HL-60 (cell line): ENCODE measurements around the gene LDLRAD3.
"Not testable (repeated sequence)": the region's sequence is repeated elsewhere in the genome, so short reads cannot be mapped to it uniquely, and the experiment has no call there.

Experiments
- DNase-seq, 2 experiments: peaks; one replicate each; pipeline ENCODE4 v3.0.0-alpha.2; 2010 to 2020; ENCODE audit warnings: low read depth in 1 of 2, low spot score in 1 of 2
- H3K27ac ChIP-seq: fragments of 250-450 bp; sonication (Bioruptor Pico); replicated peaks from 2 replicates; pipeline ENCODE4 v1.5.1; 2020; ENCODE audit warnings: mild to moderate bottlenecking, moderate library complexity
- H3K27me3 ChIP-seq: fragments of 250-450 bp; sonication (Bioruptor Pico); 2 replicates; pipeline ENCODE4 v1.5.1; 2021; ENCODE audit warnings: mild to moderate bottlenecking, moderate library complexity; ENCODE audit not compliant: insufficient read depth, poor library complexity, severe bottlenecking
- H3K4me3 ChIP-seq: replicated peaks from 2 replicates; pipeline ENCODE4 v1.5.1; 2011; ENCODE audit warnings: mild to moderate bottlenecking, control low read depth, low read length; ENCODE audit not compliant: insufficient read depth
- GABPA ChIP-seq: IDR thresholded peaks from 2 replicates; pipeline ENCODE4 v1.6.1; 2012; ENCODE audit warnings: low read depth
- POLR2AphosphoS5 ChIP-seq: IDR thresholded peaks from 2 replicates; pipeline ENCODE4 v1.6.1; 2012; ENCODE audit warnings: low read depth
- SPI1 ChIP-seq: IDR thresholded peaks from 2 replicates; pipeline ENCODE4 v1.6.1; 2012; ENCODE audit warnings: low read depth, mild to moderate bottlenecking, borderline replicate concordance
- TF ChIP-seq, protein P1 (sequence below): IDR thresholded peaks from 2 replicates; pipeline ENCODE4 v1.6.1; 2012; ENCODE audit warnings: low read depth; ENCODE audit not compliant: insufficient replicate concordance
- TF ChIP-seq, protein P2 (sequence below): IDR thresholded peaks from one replicate; pipeline ENCODE4 v1.5.1; 2011; ENCODE audit warnings: low read length, control low read depth, inconsistent platforms; ENCODE audit not compliant: insufficient read depth

LDLRAD3 gene

DNA sequence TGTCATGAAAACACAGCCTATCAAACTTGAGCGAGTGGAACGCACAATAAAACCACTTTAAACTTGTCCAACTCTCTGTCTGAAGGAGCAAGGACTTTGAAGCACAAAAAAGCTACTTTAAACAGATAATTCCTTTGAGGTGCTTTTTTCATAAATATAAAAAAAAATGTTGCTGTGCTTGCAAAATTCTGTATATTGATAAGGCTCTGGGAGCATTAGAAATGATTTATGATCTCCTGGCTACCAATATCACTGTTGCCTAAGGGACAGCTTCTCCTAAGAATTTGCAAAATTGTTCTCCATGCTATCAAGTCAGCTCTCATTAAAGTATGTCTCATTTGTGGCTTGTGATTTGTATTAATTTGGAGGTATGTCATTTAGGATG is 37.6 kb upstream of the LDLRAD3 start:
- H3K27me3 ChIP-seq, result no peaks in the 10 kb centered on the region
- no peak for DNase-seq
- no peak for TF ChIP-seq POLR2AphosphoS5
- TF ChIP-seq SPI1, result no peak
- TF ChIP-seq, protein P1, sequence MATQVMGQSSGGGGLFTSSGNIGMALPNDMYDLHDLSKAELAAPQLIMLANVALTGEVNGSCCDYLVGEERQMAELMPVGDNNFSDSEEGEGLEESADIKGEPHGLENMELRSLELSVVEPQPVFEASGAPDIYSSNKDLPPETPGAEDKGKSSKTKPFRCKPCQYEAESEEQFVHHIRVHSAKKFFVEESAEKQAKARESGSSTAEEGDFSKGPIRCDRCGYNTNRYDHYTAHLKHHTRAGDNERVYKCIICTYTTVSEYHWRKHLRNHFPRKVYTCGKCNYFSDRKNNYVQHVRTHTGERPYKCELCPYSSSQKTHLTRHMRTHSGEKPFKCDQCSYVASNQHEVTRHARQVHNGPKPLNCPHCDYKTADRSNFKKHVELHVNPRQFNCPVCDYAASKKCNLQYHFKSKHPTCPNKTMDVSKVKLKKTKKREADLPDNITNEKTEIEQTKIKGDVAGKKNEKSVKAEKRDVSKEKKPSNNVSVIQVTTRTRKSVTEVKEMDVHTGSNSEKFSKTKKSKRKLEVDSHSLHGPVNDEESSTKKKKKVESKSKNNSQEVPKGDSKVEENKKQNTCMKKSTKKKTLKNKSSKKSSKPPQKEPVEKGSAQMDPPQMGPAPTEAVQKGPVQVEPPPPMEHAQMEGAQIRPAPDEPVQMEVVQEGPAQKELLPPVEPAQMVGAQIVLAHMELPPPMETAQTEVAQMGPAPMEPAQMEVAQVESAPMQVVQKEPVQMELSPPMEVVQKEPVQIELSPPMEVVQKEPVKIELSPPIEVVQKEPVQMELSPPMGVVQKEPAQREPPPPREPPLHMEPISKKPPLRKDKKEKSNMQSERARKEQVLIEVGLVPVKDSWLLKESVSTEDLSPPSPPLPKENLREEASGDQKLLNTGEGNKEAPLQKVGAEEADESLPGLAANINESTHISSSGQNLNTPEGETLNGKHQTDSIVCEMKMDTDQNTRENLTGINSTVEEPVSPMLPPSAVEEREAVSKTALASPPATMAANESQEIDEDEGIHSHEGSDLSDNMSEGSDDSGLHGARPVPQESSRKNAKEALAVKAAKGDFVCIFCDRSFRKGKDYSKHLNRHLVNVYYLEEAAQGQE, result no peak
- TF ChIP-seq, protein P2, sequence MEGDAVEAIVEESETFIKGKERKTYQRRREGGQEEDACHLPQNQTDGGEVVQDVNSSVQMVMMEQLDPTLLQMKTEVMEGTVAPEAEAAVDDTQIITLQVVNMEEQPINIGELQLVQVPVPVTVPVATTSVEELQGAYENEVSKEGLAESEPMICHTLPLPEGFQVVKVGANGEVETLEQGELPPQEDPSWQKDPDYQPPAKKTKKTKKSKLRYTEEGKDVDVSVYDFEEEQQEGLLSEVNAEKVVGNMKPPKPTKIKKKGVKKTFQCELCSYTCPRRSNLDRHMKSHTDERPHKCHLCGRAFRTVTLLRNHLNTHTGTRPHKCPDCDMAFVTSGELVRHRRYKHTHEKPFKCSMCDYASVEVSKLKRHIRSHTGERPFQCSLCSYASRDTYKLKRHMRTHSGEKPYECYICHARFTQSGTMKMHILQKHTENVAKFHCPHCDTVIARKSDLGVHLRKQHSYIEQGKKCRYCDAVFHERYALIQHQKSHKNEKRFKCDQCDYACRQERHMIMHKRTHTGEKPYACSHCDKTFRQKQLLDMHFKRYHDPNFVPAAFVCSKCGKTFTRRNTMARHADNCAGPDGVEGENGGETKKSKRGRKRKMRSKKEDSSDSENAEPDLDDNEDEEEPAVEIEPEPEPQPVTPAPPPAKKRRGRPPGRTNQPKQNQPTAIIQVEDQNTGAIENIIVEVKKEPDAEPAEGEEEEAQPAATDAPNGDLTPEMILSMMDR, result no peak
- TF ChIP-seq GABPA, result no peak
- H3K27ac ChIP-seq, result no peak overlapping the region
- no peak overlapping the region for H3K4me3 ChIP-seq

DNA sequence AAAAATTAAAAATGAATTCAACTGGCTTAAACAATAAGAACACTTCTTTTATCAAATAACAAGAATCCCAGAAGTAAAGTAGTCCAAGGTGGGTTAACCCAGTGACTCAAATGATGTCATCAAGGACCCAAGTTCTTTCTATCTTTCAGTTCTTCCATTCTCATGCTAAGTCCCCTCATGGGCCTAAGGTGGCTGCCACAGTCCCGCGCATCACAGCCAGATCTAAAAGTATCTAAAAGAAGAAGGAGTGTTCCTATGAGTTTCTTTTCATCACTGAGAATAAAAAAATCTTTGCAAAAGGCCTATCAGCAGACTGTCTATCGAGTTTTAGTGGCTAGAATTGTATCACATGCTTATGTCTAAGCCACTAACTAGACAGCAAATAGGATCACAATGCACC is 37.2 kb upstream of the LDLRAD3 start:
- Histone ChIP-seq H3K4me3 (no peak overlapping the region), H3K27me3 (no peaks in the 10 kb centered on the region), H3K27ac (no peak overlapping the region)
- TF ChIP-seq, protein P1, result no peak
- TF ChIP-seq, protein P2, result no peak
- no peak for TF ChIP-seq GABPA
- TF ChIP-seq SPI1, result no peak
- TF ChIP-seq POLR2AphosphoS5, result no peak
- DNase-seq, result no peak

DNA sequence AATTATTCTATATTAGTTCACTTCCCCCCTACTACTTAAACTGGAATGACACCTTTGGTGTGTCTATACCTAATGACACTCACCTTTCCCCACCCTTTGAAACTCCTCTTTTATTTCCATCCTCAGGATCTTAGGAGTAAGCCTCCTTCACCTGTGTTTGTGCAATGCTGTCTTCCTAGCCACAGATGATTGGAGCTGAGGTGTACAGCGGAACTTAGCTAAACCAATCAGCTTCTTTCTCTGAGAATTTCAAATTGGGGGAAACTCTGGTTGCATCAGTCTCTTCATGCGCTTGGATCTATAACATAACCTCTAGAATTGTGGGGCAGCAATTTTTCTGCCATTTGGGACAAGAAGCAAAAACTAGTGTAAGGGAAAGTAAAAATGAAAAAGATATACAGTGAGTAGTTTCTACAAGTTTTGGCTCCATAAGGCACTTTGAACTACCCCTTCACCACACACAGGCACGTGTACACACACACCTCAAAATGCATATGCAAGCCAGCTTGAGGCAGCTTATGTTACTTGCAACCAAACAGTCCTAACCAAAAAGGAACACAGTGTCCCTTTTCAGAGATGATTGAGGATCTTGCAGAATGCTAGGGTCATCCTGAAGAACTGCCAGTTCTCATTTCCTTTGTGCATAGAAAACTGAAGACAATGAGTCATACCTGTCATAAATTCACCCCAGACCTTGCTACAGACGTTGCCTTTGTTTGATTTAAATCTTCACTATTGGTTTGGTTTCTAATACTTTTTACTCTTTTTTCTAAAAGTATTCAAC is 36.0 kb upstream of the LDLRAD3 start:
- Histone ChIP-seq H3K27me3 (no peaks in the 10 kb centered on the region), H3K27ac (no peak overlapping the region), H3K4me3 (no peak overlapping the region)
- TF ChIP-seq SPI1 (no peak), GABPA (no peak), POLR2AphosphoS5 (no peak)
- TF ChIP-seq, protein P2, result no peak
- TF ChIP-seq, protein P1, result no peak
- no peak for DNase-seq

DNA sequence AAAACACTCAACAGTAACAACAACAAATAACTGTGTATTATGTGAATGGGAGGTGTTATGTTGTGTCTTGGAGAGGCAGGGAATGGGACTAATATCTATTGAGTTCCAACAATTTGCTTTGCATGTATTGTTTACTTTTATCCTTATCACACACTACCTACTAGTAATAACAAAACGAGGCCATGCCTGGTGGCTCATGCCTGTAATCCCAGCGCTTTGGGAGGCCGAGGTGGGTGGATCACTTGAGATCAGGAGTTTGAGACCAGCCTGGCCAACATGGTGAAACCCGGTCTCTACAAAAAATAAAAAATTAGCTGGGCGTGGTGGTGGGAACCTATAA is 35.5 kb upstream of the LDLRAD3 start:
- H3K27me3 ChIP-seq, DNase-seq, H3K27ac ChIP-seq, H3K4me3 ChIP-seq: not testable (repeated sequence)
